ENCODE measurements around the gene UTP4.

GRCh38 chr16:69131167-69131838 lies 1.1 kb upstream of the UTP4 start:
- TF ChIP-seq CTCF (IDR thresholded peaks at IDR 0.05) (no peak), POLR2A (IDR thresholded peaks at IDR 0.05) (no peak)
